A673 (cell line): ENCODE measurements around the gene CHRNA1. TPM values are rescaled to one million over a fixed set of nuclear protein-coding genes. Genes with fewer than 3 reads are reported as not detected.

Experiments used
- BruUV-seq: library from RNA; stranded (reverse); fragments of 400-500 nt; replicated peaks from 2 replicates; lab custom pipeline; 2021; lab: Mats Ljungman, UMichigan
- CTCF ChIA-PET: fragments of 300-600 bp; sonication (Branson Sonifier 250); formaldehyde crosslinking; loops from one replicate; lab custom pipeline; 2022; ENCODE audit warnings: antibody characterized with exemption; lab: Charles Lee
- POLR2A ChIA-PET: fragments of 300-600 bp; sonication (Branson Sonifier 250); formaldehyde crosslinking; loops from one replicate; lab custom pipeline; 2022; ENCODE audit warnings: antibody characterized with exemption; ENCODE audit not compliant: low non-redundant PET; lab: Charles Lee
- DNase-seq: peaks from one replicate; pipeline ENCODE4 v3.0.0-alpha.2; 2015; ENCODE audit warnings: low spot score
- H3K27ac ChIP-seq: fragments of 200-600 bp; sonication (generic); 2 replicates; pipeline ENCODE4 v1.5.1; 2016; ENCODE audit warnings: mixed run types, low read depth, mild to moderate bottlenecking, mixed read lengths, antibody characterized with exemption, low read length; ENCODE audit not compliant: poor library complexity, severe bottlenecking
- H3K27me3 ChIP-seq: fragments of 200-600 bp; sonication (generic); replicated peaks from 2 replicates; pipeline ENCODE4 v1.6.1; 2017; ENCODE audit warnings: mixed run types, low read depth, mild to moderate bottlenecking, mixed read lengths, antibody characterized with exemption, low read length; ENCODE audit not compliant: insufficient read depth, poor library complexity
- H3K36me3 ChIP-seq: fragments of 200-600 bp; sonication (generic); 2 replicates; pipeline ENCODE4 v1.6.1; 2016; ENCODE audit warnings: mixed run types, mild to moderate bottlenecking, mixed read lengths, antibody characterized with exemption, low read length; ENCODE audit not compliant: insufficient read depth, poor library complexity, severe bottlenecking
- H3K4me1 ChIP-seq: fragments of 200-600 bp; sonication (generic); 2 replicates; pipeline ENCODE4 v1.6.1; 2017; ENCODE audit warnings: mixed run types, mild to moderate bottlenecking, mixed read lengths, antibody characterized with exemption, low read length; ENCODE audit not compliant: insufficient read depth, poor library complexity, severe bottlenecking
- H3K4me3 ChIP-seq: fragments of 200-600 bp; sonication (generic); 2 replicates; pipeline ENCODE4 v1.5.1; 2016; ENCODE audit warnings: low read depth, mixed run types, mild to moderate bottlenecking, mixed read lengths, low read length; ENCODE audit not compliant: poor library complexity, severe bottlenecking
- H3K9me3 ChIP-seq: fragments of 200-600 bp; sonication (generic); 2 replicates; pipeline ENCODE4 v1.6.1; 2016; ENCODE audit warnings: mixed run types, low read depth, mild to moderate bottlenecking, mixed read lengths, antibody characterized with exemption, low read length; ENCODE audit not compliant: poor library complexity, severe bottlenecking
- EZH2 ChIP-seq: fragments of 200-600 bp; sonication (generic); IDR thresholded peaks from 2 replicates; pipeline ENCODE4 v1.6.1; 2017; ENCODE audit warnings: borderline replicate concordance, low read depth, mild to moderate bottlenecking, mixed read lengths, antibody characterized with exemption, low read length; ENCODE audit not compliant: poor library complexity, severe bottlenecking
- intact Hi-C: fragments of 100-400 bp; cut with micrococcal nuclease; formaldehyde crosslinking; loops from one replicate; pipeline ENCODE4 v1.10.0; 2022; ENCODE audit not compliant: unreplicated experiment
- total RNA-seq: library from RNA; stranded (reverse); gene quantifications from 2 replicates; pipeline ENCODE4 v1.2.3, GENCODE V29; 2021
- TF ChIP-seq, protein P1 (sequence below): fragments of 300-800, 200-600 bp; sonication (generic); conservative IDR thresholded peaks from 2 replicates; pipeline ENCODE4 v1.5.1; 2017; ENCODE audit warnings: low read depth, mild to moderate bottlenecking, antibody characterized with exemption, low read length, moderate library complexity, mixed read lengths

Gene CHRNA1
- total RNA-seq, 1 experiment from 2014 or later, result not detected

DNA sequence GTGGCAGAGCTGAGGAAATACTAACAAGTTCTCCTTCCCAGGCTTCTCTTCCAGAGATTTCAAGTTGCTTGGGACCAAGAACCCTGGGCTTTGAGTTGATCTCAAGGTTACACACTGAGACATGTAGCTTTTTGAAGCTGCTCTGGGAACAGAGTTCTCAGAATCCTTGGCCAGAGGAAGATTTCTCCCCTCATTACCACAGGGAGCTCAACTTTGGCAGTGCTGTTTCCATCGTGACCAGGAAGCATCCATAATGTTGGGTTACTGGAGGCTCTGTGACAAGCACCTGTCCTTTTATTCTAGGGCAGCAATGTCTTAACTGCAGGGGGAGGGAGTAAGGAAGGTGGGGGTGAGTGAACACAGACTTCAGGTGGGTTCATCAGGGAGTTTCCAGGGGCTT, 41.5 kb upstream of the CHRNA1 start:
- intact Hi-C loops, result no loop called here
- TF ChIP-seq, protein P1, sequence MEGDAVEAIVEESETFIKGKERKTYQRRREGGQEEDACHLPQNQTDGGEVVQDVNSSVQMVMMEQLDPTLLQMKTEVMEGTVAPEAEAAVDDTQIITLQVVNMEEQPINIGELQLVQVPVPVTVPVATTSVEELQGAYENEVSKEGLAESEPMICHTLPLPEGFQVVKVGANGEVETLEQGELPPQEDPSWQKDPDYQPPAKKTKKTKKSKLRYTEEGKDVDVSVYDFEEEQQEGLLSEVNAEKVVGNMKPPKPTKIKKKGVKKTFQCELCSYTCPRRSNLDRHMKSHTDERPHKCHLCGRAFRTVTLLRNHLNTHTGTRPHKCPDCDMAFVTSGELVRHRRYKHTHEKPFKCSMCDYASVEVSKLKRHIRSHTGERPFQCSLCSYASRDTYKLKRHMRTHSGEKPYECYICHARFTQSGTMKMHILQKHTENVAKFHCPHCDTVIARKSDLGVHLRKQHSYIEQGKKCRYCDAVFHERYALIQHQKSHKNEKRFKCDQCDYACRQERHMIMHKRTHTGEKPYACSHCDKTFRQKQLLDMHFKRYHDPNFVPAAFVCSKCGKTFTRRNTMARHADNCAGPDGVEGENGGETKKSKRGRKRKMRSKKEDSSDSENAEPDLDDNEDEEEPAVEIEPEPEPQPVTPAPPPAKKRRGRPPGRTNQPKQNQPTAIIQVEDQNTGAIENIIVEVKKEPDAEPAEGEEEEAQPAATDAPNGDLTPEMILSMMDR, result no peak
- TF ChIP-seq EZH2, result no peak
- no peak for DNase-seq
- BruUV-seq, result no TSS peak
- H3K4me3 ChIP-seq, result no peak overlapping the region
- no peak overlapping the region for H3K27ac ChIP-seq
- no peaks in the 10 kb centered on the region for H3K9me3 ChIP-seq
- H3K27me3 ChIP-seq, result no peaks in the 10 kb centered on the region
- POLR2A ChIA-PET, result no interaction called here
- H3K4me1 ChIP-seq, result no peaks in the 10 kb centered on the region
- no peaks in the 10 kb centered on the region for H3K36me3 ChIP-seq
- CTCF ChIA-PET, result no interaction called here

DNA sequence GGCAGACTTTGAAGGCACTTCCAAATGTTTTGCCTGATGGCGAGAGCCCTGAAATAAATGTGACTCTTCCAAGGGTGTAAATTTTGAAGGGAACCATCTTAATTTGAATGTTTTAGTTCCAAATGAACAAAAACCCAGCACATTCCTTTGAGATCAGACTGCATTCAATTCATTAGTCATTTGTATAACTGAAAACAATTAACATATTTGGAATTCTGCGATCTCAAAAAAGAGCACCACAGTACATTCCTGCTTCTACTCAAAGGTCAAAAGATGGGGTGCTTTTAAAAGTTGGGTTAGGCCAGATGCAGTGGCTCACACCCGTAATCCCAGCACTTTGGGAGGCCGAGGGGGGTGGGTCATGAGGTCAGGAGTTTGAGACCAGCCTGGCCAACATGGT, 38.2 kb upstream of the CHRNA1 start:
- Histone ChIP-seq H3K36me3 (no peaks in the 10 kb centered on the region), H3K4me1 (no peaks in the 10 kb centered on the region), H3K27ac (no peak overlapping the region), H3K27me3 (no peaks in the 10 kb centered on the region), H3K9me3 (no peaks in the 10 kb centered on the region), H3K4me3 (no peak overlapping the region)
- POLR2A ChIA-PET, result no interaction called here
- intact Hi-C loops, result no loop called here
- CTCF ChIA-PET, result no interaction called here
- no peak for DNase-seq
- no TSS peak for BruUV-seq
- no peak for TF ChIP-seq EZH2
- TF ChIP-seq, protein P1, result no peak

DNA sequence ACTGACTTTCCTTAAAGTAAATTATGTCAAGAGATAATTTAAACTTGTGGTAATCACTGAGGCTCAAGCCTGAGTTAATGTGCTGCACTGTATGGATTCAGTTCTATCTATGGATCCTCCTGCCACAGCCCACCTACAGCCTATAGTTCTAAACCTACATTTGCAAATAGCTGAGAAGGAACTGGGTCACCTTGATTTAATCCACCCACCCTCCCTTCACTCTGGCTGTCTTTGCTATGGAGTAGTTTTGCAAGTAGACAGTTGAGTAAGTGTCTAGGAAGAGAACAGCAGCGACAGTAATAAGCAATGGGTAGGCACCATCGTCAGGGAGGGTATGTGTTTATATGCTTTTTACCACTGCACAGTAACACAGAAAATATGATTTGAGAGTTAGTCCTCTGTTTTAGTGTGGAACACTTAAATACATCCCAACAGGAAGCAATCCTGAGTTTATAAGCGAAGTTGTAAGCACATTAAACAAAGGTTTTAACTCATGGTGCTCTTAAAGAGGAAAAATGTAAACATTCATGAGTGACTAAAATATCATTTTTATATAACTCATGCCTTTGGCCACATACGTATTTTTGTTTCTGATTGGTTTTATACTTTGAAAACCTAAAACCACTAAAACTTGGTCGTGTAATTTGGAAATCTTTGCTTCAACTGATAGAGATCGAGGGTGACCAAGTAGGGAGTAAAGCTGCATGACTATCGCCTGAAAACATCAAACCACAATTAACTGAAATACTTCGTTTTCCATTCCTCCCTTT, 36.3 kb upstream of the CHRNA1 start:
- no peak overlapping the region for H3K4me3 ChIP-seq
- H3K27me3 ChIP-seq, result no peaks in the 10 kb centered on the region
- H3K9me3 ChIP-seq, result no peaks in the 10 kb centered on the region
- no peak for DNase-seq
- ChIA-PET POLR2A (no interaction called here), CTCF (no interaction called here)
- intact Hi-C loops, result no loop called here
- H3K27ac ChIP-seq, result no peak overlapping the region
- no TSS peak for BruUV-seq
- TF ChIP-seq EZH2, result no peak
- TF ChIP-seq, protein P1, result no peak
- no peaks in the 10 kb centered on the region for H3K4me1 ChIP-seq
- H3K36me3 ChIP-seq, result no peaks in the 10 kb centered on the region
